GM18907 (cell line): Measurements from ENCODE around the gene FUCA2.

Experiments used
- ATAC-seq: cut with Tn5 transposase; IDR thresholded peaks from one replicate; pipeline ENCODE4 v1.9.1; 2021; ENCODE audit warnings: mild to moderate bottlenecking, moderate library complexity; ENCODE audit not compliant: unreplicated experiment

The FUCA2 gene

GRCh38 chr6:143510991-143511891, at the start of gene FUCA2:
TSS of gene FUCA2 (minus strand) at chr6:143511720. CDS start at chr6:143511634, 86 bp downstream.
- ATAC-seq = peak; percentile 69

GRCh38 chr6:143561105-143561704, 49.7 kb upstream of the FUCA2 start:
- ATAC-seq = no peak

DNA sequence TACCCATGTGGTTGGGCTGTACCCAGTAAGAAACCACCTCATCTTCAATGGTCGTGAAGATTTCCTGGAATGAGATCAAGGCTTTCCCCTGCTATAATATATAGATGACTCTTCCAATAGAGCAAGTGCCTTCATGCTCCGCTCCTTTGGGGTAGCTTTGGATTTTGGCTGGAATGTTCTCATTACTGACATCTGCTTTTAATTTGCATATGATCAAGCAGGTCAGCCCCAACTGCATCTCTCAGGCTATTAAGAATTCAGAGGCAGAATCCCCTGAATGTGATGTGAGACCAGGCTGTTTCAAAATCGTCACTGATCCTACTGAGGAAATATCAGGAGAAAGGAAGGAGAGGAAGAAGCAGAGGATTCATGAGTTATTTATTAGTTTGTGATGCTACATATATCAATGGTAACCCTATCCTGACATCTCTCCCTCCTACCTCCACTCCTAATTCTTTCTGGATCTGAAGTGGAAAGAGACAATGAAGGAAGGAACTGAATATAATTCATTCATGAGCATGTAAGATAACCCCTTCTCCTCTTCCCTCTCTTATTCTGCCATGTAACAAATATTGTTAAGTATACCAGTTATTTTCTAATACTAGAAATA, 47.6 kb upstream of the FUCA2 start:
- no peak for ATAC-seq

DNA sequence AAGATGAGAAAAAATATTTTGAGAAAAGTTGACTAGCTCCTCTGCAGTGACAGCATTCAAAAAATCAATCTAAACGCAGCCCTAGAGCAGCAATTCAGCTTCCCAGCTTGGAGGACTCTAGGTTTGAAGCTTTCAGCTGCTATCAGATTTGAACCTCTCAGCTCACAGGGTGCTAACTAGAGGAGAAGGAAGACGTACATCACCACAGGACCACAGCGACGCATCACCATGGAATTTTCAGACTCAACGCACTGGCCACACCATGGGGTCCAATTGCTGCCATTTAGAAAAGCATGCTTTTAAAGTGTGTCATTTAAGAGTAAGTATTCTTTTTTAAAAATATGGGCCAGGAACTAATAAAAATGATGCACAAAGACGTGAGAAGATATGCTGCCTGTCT, 45.0 kb upstream of the FUCA2 start:
- ATAC-seq = no peak

DNA sequence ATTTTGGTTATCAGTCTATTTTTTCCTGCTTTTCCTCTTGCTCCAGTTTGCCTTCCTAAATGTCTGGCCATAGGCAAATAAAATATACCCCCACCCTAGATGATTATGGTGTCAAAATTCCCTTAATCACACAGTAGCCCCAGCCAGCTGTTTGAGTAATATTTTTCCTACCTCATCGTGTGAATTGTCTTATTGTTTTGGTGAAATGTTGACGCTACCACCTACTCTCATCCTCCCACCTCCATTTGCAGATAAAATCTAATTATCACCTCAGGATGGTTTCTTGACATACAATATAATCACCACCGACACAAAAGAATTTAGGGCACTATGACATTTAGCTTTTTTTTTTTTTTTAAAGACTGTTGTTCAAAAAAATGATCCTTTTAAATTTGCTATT, 44.1 kb upstream of the FUCA2 start:
- no peak for ATAC-seq

GRCh38 chr6:143555071-143555492, 43.6 kb upstream of the FUCA2 start:
- no peak for ATAC-seq

DNA sequence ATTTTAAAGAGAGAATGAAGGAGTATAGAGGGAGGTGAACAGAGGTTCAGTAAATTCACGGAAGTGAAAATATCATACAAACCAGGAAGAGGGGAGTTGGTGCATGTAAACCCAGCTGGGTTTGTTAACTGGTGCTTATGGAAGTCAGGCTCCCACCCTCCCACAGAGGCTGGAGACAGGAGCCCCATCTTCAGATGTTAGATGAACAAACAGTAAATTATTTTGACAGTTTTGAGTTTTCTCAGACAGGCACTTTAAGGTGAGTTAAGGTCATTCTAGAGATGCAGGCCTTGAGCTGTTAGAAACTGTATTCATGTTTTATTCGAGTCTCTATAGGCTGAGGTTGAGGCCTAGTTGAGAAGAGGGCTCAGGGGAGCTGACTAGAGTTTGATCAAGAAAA, 41.8 kb upstream of the FUCA2 start:
- no peak for ATAC-seq

DNA sequence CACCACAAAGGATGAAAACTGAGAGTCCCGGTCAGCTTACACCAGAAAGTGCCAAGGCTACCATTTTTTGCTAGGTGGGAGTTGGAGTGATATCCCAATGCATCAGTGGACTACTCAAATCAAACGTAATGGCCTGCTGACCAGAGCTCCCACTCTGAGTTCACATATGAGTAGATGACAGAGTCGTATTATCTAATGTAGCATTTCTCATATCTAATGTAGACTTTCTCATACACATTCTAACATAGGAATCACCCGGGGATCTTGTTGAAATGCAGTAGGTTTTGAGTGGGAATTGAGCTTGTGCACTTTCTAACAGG, 38.4 kb upstream of the FUCA2 start:
- peak; percentile 22 for ATAC-seq

- peak; percentile 61 for ATAC-seq
Observed at GRCh38 chr6:143549221-143549948, 37.9 kb upstream of the FUCA2 start.

DNA sequence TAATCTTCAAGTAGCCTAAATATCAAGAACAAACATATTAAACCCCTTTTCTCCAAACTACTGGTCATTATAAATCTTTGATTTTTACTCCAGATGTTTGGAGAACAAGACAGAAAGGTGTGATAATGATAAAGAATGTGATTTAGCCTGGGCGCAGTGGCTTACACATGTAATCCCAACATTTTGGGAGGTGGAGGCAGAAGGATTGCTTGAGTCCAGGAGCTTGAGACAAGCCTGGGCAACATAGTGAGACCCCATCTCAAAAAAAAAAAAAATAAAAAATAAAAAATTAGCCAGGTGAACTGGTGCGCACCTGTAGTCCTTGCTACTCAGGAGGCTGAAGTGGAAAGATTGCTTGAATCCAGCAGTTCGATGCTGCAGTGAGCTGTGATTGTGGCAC, 35.1 kb upstream of the FUCA2 start:
- no peak for ATAC-seq

GRCh38 chr6:143545976-143546547, 34.5 kb upstream of the FUCA2 start:
- no peak for ATAC-seq

- no peak for ATAC-seq
Observed at GRCh38 chr6:143545165-143545564, 33.6 kb upstream of the FUCA2 start.

DNA sequence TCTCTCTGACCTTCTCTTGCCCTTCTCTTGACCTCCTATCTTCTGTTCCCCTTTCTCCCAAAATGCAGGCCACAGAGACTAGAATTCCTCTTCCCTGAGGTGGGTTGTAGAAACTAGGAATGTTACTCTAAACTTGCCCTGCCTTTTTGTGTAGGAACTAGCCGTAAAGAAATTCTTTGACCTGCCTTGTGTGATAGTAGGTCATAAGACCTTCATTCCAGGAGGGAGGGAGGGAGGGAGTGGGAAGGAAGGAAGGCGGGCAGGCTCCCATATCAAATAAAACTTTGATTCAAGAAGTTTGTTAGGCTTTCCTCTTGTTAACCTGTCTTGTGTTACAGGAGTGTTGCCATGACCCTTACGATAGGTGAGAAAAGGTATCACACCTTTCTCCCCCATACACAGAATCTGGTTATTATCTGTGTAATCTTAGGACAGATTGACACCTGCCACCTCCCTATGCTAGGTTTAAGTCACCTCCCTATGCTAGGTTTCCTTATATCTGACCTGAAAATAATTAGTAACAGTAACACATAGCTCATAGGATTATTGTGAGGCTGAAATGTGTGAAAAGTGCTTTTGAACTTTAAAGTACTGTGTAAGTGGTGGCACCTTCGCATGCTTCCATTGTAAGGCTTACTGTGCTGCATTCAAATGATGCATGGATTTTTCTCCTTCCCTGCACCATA, 32.6 kb upstream of the FUCA2 start:
- ATAC-seq = no peak

- ATAC-seq = no peak
Observed at GRCh38 chr6:143543435-143543834, 31.9 kb upstream of the FUCA2 start.

DNA sequence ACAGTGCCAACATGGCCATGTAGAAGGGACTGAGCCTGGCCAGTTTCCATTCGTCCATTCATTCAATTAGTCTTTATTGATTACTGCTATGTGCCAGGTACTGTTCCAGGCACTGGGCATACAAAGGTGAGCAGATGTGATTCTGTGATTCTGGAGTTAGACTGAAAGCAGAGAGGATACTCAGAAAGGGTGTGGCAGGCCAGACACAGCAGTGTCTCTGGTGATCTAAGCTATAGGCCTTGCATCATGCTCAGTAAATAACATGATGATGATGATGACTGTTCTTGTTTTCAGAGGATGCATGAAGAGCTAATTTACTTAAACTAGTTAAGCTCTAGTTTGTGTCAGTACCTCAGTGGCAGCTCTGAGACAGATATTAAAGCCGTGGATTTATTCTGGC, 31.4 kb upstream of the FUCA2 start:
- no peak for ATAC-seq

GRCh38 chr6:143540192-143540591, 28.7 kb upstream of the FUCA2 start:
- no peak for ATAC-seq

- no peak for ATAC-seq
Observed at GRCh38 chr6:143539734-143540133, 28.2 kb upstream of the FUCA2 start.

DNA sequence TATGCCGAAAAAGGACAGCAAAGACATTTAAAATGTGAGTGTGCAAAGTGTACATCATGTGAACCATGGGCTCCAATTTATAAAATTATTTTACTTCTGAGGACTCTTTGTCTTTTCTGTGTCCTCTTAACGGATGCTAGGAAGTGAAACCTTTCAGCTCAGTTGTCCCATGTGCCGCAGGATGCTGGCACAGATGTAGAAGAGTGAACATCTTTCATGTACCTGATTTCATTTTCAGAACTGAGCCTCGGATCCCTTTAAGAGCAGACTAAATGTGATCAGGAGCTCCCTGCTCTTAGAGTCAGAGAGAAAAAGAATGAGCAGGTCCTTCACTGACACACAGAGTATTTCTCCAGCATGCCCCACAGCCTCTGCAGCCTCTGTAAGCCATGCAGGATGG, 27.6 kb upstream of the FUCA2 start:
- no peak for ATAC-seq

DNA sequence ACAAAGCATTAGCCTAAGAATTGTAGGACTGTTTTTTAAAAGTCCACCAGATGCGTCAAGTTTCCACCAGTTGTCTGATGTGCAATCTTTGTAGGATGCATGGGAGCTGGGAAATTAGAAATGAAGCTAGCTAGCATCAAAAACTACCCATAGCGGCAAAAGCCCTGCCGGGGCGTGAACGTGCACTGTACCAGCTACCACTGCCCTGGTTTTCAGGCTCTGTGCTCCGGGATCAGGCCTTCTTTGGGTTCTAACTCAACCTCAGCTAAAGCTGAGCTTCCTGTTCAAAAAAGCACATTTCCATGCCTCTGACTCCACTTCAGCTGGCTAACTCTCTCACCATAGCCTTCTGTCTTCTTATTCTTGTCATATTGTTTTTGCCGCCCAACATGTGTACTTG, 26.9 kb upstream of the FUCA2 start:
- ATAC-seq = no peak

DNA sequence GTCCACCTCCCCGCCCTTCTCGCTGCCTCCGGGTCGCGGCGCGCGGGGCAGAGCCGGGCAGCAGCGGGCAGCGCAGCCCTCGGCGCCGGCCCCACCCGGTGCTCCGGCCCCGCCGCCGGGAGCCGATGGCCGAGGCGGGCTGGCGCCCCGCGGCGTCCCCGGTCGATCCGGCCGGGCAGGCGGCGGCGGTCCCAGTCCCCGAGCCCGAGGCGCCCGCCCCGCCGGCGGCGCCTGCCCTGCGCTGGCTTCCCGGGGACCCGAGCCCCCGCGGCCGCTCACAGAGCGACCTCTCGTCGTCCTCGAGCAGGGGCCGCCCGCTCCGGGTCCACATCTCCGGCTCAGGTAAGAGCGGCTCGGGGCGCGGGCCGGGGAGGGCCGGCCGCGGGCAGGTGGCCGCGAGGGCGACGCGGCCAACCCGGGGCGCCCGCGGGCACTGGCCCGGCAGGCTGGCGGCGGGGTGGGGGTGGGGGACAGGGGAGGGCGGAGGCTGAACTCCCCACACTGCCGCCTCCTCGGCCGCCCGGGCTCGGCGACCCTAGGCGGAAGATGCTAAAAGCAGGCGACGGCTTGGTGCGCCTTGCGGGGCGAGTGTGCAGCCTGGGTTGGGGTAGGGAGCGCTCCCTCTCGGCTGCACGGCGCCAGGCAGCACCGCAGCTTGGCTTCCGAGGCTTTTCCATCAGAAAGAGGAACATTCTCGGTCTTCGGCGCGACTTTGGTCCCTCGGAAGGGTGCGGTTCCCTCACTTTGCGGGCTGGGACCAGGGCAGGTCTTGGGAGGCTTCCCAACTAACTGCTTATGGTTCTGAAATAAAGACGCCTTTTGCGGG, 25.6 kb upstream of the FUCA2 start:
- ATAC-seq = peak; percentile 73
